Activated gamma-delta T cell (primary cell): Measurements from ENCODE around the gene NT5C1A.

Source experiments
- DNase-seq: peaks from one replicate; lab custom pipeline; 2025; lab: John Stamatoyannopoulos, UW

The NT5C1A gene

DNA sequence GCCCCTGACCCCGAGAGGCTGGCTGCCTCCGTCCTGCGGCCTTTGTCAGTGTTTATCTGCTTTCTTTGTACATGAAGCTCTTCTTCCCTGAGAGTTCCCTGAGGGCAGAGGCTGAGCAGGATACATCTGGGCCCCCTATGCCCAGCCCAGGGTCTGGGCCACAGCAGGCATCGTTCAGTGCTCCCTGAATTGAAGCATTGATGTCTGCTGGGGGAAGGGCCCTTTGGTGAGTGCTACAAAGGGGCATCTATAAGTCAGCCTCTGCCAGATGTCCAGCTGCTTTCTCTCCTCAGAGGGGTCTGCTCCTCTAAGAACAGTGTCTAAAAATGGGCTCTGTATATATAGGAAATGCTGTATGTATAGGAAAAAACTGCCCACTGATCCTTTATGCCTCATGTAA lies 34.5 kb downstream of the NT5C1A start:
- DNase-seq: no peak

DNA sequence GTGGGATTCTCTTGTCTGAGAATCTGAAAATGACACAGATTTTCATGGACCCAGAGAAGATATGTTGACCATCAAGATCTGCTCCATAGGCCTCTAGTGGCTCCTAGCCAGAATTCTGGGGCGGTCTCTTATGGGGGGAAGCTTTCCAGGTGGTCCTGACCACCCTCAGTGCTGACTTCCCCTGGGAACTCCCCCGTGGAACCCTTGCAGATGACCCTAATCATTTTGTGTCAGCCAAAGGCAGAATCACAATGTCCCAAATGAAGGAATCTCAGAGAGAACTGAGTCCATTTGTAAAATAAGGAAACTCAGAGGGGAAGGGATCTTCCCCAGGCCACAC lies 36.1 kb downstream of the NT5C1A start:
- DNase-seq: no peak

DNA sequence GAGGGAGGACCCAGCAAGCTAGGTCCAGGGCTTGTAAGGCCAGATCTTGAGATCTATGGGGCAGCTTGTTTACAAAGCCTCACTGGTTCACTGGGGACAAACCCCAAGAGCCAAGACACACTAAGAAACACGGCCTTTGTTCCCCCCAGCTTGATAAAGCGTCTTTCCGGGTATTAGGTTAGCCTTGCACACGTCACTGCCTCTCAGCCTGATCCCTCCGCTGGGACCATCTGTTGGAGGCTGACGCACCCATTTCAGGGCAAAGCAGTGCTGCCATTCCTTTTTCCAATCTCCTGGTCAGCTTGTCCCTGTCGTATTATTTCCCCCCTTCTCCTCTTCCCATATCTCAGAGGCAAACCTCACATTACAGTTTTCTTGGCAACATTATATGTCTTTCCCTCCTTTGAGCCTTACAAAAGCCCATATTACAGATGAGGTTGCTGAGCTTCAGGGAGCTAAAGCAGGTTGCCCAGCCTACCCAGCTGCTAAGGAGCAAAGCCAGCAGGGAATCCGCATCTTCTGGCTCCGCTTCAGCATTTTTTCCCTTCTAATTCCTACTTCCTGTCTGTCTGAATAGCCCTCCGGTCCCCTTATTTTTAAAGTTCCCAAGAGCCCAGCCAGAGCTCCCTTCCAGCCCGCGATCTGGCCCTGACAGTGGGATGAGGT lies 36.6 kb downstream of the NT5C1A start:
- DNase-seq: no peak

DNA sequence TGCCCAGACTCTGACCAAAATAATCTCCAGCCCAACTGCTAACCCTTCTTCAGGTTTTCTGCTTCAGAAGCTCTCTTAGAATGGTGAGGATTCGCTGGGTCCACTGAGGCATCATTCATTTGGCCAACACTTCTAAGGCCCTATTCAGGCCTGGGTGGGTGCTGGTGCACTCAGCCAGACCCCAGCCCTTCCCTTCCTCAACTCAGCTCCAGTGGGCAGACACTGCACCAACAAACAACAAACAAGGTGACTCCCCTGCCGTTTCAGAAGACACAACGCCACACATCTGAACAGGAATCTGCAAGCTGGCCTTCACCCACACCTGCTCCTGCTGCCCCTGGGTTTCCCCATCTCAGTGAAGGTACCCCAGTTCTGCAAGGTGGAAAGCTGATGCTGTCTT lies 38.5 kb downstream of the NT5C1A start:
- no peak for DNase-seq

DNA sequence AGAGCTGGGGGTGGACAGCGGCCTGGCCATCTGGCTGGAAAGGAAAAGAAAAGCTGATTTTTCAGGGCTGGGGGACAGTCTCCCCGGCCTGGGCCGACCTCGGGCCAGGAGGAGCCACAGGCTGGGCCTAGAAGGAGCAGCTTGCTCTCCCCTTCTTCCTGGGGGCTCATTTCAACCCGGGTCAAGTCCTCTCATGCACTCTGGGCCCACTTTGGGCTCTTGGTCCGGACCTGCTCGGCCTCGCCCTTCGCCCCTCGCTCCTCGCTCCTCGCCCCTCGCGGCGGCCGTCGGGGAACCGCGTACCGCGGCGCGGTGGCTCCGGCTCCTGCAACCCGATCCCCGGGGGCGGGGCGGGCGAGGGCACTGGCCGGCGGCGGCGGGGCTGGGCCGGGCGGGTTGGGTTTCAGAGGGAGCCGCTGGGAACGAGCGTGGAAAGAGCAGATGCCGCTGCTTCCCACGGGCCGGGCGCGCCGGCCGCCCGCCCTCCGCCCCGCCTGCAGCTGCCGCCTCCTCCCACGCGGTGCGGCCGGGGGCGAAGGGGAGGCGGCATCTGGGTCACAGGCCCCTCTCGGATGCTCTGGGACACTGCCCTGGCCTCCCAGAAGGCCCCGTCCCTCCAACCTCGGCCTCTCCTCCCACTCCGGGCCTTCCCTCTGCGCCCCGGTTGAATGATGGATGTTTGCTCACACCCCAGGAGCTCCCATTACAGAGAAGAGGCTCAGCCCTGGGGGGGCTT lies 39.1 kb downstream of the NT5C1A start:
- no peak for DNase-seq

DNA sequence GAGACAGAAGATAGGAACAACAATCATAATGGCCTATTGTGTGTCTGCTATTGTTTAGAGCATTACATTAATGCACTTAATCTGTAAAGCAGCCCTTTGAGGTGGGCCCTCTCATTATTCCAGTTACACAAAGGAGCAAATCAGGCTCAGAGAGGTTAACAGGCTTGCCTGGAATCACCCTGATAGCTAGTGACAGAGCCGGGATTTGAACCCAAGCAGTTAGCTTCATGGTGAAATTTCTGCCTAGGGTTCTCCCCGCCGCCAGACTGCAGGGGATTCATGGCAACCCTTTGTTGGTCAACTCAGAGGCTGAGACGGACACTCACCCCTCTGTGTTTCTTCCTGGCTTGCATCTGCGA lies 39.6 kb downstream of the NT5C1A start:
- no peak for DNase-seq

DNA sequence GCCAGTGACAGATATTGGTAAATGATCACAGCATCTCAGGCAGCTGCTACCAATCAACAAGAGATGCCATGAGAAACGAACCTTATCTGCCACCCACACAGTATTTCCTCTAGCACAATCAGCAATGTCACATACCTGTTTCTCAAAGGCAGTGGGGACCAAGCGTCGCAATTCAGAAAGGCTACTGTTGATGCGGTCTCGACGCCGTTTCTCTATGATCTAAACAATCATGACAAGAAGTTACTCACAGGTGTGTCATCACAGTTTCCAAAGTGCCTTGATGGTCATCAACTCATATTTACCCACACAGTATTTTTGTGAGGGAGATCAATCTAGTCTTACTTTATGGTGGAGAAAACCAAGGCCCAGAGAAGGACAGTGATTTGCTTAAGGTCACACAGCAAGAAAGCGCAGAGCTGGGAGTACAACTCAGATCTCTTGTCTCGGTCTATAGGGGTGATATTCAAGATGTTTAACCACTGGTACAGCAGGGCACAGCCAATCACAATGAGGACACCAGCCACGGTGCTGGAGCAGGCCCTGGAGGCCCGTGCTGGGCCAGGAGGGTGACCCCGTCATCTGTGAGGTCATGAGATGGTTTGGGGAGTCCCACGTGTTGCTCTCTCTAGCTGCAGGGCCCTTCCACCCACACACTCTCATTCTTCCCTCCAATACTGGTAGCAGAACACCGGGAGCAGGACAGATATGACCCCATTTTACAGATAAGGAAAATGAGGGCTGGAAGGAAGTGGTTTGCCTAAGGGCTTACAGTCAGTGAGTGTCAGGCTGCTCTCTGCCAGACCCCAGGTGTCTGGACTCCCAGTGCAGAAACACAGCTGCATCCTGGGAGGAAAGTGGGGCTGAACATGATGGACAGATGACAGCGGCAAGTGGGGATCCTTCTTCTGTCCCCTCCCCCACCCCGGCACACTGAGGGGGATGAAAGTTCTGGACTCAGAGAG lies 40.3 kb downstream of the NT5C1A start:
- no peak for DNase-seq

DNA sequence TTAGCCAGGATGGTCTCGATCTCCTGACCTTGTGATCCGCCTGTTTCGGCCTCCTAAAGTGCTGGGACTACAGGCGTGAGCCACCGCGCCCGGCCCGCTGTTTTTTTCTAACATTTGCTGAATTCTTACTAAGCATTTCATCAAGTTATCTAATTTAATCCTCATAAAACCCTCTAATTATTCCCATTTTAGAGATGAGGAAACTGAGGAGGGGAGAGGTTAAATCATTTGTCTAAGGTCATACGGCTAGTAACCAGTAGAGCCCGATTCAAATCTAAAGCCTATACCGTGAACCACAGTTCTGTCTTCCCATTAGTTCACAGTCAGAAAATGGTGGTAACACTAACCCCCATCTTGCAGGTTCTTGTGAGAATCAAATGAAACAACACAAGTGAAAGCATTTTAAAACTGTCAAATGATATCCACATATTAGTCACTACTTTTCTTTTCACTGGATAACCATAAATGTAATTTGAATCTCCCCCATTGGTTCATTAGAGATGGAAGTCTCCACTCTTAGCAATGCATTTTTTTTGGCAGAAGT lies 43.0 kb downstream of the NT5C1A start:
- DNase-seq: no peak

DNA sequence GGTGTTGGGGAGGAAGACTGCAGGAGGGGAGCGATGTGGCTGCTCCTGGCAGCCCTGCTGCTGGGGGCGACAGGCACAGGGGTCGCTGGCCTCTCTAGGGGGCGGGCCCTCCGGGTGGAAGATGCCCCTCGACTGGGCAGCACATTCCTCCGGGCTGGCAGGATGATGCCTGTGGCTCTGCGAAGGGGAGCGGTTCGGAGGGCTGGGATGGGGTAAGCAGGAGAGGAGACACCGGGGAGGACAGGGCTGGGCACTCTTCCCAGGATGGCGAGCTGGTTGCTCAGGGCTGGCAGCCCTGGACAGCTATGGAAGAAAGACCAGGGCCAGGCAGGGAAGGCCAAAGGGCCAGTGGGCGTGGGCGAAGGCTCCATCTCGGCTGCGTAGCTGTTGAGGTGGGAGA lies 45.3 kb downstream of the NT5C1A start:
- DNase-seq: no peak

DNA sequence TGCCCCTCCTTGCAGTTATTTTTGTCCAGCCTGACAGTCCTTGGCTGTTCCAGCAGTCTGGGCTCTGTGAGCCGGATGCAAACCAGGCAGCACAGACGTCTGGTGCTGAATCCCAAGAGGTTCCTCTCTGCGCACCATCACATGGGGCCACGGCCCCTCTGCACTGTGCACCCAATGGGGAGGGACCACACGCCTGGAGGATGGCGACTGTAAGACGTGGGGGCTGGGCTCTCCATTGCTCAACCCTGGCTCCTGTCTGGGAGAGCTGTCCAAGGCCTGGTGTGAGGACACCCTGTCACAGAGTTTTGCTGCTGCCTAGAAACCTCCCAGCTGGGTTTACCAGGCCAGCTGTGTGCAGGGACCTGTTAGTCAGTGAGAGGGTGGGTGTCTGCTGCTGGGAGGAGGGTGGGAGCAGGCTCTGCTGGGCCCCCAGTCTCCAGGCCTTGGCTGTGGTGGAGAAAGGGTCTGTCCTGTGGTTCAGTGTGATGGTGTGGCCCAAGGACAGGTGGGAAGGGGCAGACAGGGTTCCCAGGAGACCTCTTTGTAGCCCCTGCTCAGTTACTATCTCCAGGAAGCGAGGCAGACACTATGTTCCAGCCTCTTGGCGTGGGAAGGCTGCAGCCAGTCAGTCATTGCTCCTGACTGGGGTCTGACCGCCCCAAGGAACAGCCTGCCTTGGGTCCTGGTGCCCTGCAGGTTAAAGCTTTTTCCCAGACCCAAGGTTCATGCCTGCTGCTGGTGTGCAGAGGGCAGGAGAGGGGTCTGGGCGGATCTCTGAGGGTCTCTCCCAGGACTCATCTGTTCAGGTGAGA lies 46.2 kb downstream of the NT5C1A start:
- DNase-seq: no peak

DNA sequence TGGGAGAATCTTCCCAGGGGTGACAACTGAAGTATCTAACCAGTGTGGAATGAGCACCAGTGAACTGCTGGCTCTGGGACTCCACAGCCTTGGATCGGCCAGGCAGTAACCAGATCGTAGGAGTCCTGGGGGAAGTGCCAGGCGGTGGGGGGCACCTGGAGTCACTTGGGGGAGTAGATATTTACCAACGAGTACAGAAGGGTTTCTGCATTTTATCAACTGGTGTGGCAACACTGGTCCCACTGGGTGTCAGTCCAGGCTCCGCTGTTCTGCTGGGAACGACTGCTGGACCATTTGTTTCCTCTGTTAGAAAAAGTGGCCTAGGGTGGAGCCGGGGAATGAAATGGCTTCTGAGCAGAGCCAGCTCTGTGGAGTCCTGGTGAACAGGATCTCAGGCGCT lies 46.9 kb downstream of the NT5C1A start:
- no peak for DNase-seq

DNA sequence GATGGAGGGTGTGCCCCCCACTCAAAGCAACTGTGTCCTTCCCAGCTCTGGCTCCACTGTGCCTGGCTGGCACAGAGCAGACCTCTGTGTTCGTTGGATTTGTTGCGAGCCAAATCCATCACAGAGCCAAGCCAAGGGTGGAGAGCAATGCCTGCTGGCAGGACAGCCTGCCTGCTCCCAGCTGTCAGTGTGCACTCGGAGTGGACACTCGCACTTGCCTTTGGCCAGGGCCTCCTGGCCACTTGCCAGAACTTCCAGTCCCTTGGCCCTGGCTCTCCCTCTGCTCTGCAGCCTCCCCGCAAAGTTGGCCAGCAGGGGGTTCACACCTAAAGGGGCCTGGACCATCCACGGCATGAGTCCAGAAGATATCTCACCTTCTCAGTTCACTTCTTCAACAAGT lies 48.9 kb downstream of the NT5C1A start:
- no peak for DNase-seq

DNA sequence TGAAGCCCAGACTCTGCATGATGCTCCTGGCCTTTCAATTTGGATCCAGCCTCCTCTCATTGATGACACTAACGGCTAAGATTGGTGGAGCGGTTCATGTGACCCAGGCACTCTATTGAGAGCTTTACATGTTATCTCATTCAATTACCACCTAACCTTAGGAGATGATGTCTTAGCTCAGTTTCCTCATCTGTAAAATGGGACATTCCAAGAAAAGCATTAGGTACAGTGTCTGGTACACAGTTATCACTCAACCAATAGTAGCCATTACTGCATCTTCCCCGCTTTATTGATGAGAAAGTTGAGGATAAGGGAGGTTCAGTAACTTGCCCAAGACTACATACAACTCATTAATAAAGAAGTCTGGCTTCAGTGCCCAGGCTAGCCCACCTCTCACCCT lies 49.5 kb downstream of the NT5C1A start:
- no peak for DNase-seq

DNA sequence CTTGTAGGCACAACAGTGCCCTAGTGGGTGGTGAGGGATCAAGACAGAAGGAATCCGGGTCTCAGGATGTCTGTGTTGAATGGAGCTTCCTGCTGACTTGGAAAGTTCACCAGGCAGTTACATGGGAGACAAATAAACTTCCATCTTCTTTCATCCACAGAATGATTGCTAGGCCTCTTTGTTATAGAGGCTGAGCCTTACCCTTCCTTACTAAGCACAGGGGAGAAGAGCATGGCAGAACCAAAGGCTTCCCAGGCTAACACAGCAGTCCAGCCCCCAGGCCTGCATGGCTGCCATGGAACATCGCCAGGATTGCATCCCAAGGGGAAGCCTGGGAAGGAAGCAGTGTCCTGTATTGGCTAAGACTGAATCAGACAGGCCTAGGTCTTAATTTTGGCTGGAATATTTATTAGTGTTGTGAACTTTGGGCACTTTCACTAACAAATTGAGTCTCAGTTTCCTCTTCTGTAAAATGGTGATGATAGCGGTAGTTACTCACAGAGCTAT lies 51.2 kb downstream of the NT5C1A start:
- DNase-seq: no peak

DNA sequence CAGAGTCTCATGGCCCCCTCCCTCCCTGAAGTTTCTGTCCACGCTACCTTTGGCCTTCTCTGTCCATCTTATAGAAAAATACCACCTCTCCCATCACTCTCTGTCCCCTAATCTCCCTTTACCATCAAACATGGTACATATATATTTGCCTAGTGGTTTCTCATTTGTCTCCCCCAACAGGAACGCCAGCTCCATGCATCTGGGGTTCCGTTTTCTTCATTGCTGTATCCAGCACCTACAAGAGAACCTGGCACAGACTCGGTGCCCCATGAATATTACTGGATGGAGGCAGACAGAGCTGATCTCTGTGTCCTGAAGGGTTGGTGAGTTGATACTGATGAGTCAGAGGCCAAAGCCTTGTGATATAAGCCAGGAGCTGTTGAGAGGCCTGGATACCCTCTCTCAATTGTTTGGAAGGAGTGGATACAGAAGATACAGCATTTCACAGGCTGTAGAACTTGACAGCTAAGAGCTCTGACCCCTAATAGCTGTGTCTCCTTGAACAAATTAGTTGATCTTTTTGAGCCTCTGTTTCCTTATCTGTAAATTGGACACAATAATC lies 54.3 kb downstream of the NT5C1A start:
- no peak for DNase-seq

DNA sequence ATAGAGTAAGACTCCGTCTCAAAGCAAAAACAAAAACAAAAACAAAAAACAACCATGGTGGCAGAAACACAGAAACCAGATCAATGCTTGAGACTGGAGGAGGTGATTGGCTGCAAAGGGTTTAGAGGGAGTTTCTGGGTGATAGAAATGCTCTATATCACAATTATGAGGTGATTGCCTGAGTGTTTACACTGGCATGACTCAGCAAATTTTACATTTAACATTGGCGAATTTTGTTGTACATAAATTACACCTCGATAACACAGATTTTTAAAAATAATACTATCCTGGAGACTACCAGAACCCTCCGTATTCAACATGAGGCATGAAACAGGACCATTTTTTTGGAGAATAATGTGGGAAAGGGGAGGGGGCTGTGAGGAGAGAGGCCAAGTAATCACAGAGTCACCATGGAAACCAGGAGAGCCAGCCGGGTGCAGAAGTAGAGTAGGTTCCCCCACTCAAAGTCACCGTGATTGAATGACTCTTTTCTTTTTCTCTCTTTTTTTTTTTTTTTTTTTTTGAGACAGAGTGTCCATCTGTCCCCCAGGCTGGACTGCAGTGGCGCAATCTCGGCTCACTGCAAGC lies 56.7 kb downstream of the NT5C1A start:
- no peak for DNase-seq

DNA sequence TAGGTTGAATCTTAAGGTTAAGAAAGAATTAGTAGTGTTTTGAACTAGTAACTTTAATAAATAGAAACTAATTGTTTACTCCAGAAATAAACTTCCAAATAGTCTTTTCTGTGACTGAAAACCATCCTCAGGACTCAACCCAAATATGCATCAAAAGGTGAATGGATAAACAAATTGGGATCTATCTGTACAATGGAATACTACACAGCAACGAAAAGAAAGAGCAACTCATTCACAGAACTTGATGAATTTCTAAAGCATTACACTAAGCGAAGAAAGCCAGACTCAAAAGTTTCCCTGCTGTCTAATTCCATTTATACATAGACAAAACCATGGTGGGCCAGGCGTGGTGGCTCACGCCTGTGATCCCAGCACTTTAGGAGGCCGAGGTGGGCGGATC lies 57.4 kb downstream of the NT5C1A start:
- DNase-seq: no peak

DNA sequence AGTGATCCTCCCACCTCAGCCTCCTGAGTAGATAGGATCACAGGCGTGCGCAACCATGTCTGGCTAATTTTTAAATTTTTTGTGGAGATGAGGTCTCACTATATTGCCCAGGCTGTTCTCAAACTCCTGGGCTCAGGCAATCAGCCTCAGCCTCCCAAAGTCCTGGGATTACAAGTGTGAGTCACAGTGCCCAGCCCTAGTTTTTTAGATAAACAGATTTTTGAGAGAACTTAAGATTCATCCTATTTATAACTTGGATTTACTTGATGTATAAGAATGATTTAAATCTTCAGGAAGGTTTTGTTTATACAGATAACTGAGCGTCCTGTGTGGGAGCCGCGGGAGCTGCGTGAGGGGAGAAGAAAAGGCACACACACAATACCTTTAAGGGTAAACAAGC lies 58.7 kb downstream of the NT5C1A start:
- DNase-seq: no peak

DNA sequence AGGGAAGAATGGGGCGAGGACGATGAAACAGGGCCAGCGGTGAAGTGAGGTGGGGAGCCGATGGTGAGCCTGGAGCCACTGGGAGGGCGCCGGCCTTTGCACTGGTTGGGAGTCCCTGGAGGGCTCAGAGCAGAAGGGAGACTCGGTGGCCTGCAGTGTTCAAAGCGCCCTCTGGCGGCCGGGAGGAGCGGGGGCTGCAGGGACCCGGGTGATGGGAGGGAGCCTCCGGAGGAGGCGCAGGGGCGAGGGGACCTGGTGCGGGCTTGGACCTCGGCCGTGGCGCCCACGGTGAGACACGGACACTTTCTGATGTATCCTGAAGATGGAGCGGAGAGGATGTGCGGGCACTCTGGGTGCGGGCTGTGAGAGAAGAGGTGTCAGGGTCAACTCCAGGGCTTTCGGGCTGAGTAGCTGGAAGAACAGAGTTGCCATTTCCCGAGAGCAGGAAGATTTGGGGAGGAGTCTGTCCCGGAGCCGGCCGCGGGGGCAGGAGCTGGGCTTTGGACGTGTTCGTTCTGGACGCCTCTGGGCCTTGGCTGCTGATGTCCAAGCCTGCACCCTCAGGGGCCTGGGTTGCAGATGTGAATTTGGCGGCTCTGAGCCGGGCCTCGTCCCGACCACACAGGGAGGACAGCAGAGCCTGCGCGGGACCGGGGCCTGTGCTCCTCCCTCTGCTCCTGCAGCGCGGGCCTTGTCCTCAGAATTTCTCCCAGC lies 62.1 kb downstream of the NT5C1A start:
- DNase-seq: no peak
